Measurements from ENCODE around the gene DPP6. TPM values are rescaled to one million over a fixed set of nuclear protein-coding genes. Genes with fewer than 3 reads are reported as not detected.

Gene DPP6
- total RNA-seq, 1 donor from 2014 or later = not detected

- Mint-ChIP-seq H3K27ac (ENCODE audit: unreplicated experiment) (no peak overlapping the region), H3K36me3 (ENCODE audit: unreplicated experiment) (peaks cover 5% of the 10 kb centered on the region), H3K27me3 (ENCODE audit: unreplicated experiment) (peaks cover 12% of the 10 kb centered on the region), H3K4me3 (ENCODE audit: unreplicated experiment) (no peak overlapping the region), H3K9me3 (ENCODE audit: unreplicated experiment) (peaks cover 20% of the 10 kb centered on the region), H3K4me1 (ENCODE audit: low read depth, unreplicated experiment) (no peaks in the 10 kb centered on the region)
- DNase-seq = no peak
- TF ChIP-seq, protein P1, sequence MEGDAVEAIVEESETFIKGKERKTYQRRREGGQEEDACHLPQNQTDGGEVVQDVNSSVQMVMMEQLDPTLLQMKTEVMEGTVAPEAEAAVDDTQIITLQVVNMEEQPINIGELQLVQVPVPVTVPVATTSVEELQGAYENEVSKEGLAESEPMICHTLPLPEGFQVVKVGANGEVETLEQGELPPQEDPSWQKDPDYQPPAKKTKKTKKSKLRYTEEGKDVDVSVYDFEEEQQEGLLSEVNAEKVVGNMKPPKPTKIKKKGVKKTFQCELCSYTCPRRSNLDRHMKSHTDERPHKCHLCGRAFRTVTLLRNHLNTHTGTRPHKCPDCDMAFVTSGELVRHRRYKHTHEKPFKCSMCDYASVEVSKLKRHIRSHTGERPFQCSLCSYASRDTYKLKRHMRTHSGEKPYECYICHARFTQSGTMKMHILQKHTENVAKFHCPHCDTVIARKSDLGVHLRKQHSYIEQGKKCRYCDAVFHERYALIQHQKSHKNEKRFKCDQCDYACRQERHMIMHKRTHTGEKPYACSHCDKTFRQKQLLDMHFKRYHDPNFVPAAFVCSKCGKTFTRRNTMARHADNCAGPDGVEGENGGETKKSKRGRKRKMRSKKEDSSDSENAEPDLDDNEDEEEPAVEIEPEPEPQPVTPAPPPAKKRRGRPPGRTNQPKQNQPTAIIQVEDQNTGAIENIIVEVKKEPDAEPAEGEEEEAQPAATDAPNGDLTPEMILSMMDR (IDR thresholded peaks at IDR 0.05; ENCODE audit: partially characterized antibody, unreplicated experiment) = no peak
These were observed 851.0 kb downstream of the DPP6 start for GRCh38 chr7:154903083-154903731.

GRCh38 chr7:154905146-154905545 is 852.9 kb downstream of the DPP6 start:
- H3K27me3 Mint-ChIP-seq (ENCODE audit: unreplicated experiment) = peaks cover 16% of the 10 kb centered on the region
- no peak for DNase-seq
- H3K9me3 Mint-ChIP-seq (ENCODE audit: unreplicated experiment) = peaks cover 27% of the 10 kb centered on the region
- TF ChIP-seq, protein P1 (IDR thresholded peaks at IDR 0.05; ENCODE audit: partially characterized antibody, unreplicated experiment) = no peak
- no peak overlapping the region for H3K27ac Mint-ChIP-seq (ENCODE audit: unreplicated experiment)
- H3K36me3 Mint-ChIP-seq (ENCODE audit: unreplicated experiment) = peaks cover 10% of the 10 kb centered on the region
- no peaks in the 10 kb centered on the region for H3K4me1 Mint-ChIP-seq (ENCODE audit: low read depth, unreplicated experiment)
- H3K4me3 Mint-ChIP-seq (ENCODE audit: unreplicated experiment) = no peak overlapping the region

- Mint-ChIP-seq H3K36me3 (ENCODE audit: unreplicated experiment) (peaks cover 12% of the 10 kb centered on the region), H3K27ac (ENCODE audit: unreplicated experiment) (no peak overlapping the region), H3K4me3 (ENCODE audit: unreplicated experiment) (no peak overlapping the region), H3K27me3 (ENCODE audit: unreplicated experiment) (peaks cover 16% of the 10 kb centered on the region), H3K4me1 (ENCODE audit: low read depth, unreplicated experiment) (no peaks in the 10 kb centered on the region), H3K9me3 (ENCODE audit: unreplicated experiment) (peaks cover 29% of the 10 kb centered on the region)
- no peak for DNase-seq
- TF ChIP-seq, protein P1 (IDR thresholded peaks at IDR 0.05; ENCODE audit: partially characterized antibody, unreplicated experiment) = no peak
These were observed 853.4 kb downstream of the DPP6 start for GRCh38 chr7:154905615-154906014.

GRCh38 chr7:154906201-154906600 is 854.0 kb downstream of the DPP6 start:
- Mint-ChIP-seq H3K9me3 (ENCODE audit: unreplicated experiment) (peaks cover 33% of the 10 kb centered on the region), H3K36me3 (ENCODE audit: unreplicated experiment) (peaks cover 17% of the 10 kb centered on the region), H3K4me1 (ENCODE audit: low read depth, unreplicated experiment) (no peaks in the 10 kb centered on the region), H3K27ac (ENCODE audit: unreplicated experiment) (no peak overlapping the region), H3K4me3 (ENCODE audit: unreplicated experiment) (no peak overlapping the region), H3K27me3 (ENCODE audit: unreplicated experiment) (peaks cover 16% of the 10 kb centered on the region)
- TF ChIP-seq, protein P1 (IDR thresholded peaks at IDR 0.05; ENCODE audit: partially characterized antibody, unreplicated experiment) = no peak
- no peak for DNase-seq

- TF ChIP-seq, protein P1 (IDR thresholded peaks at IDR 0.05; ENCODE audit: partially characterized antibody, unreplicated experiment) = no peak
- Mint-ChIP-seq H3K4me3 (ENCODE audit: unreplicated experiment) (no peak overlapping the region), H3K9me3 (ENCODE audit: unreplicated experiment) (peaks cover 33% of the 10 kb centered on the region), H3K4me1 (ENCODE audit: low read depth, unreplicated experiment) (no peaks in the 10 kb centered on the region), H3K36me3 (ENCODE audit: unreplicated experiment) (peaks cover 17% of the 10 kb centered on the region), H3K27ac (ENCODE audit: unreplicated experiment) (no peak overlapping the region), H3K27me3 (ENCODE audit: unreplicated experiment) (peaks cover 16% of the 10 kb centered on the region)
- DNase-seq = no peak
These were observed 854.6 kb downstream of the DPP6 start for GRCh38 chr7:154906736-154907355.

Data from glutamatergic neuron (in vitro differentiated cells).